CD4-positive, alpha-beta T cell treated with Interleukin-17A for 1 hour (primary cell): Measurements from ENCODE around the gene KLHL2.
"Not testable (repeated sequence)": the region's sequence is repeated elsewhere in the genome, so short reads cannot be mapped to it uniquely, and the experiment has no call there.

Experiments used
- DNase-seq: peaks from one replicate; pipeline ENCODE4 v3.0.0-alpha.2; 2020

KLHL2 gene

DNA sequence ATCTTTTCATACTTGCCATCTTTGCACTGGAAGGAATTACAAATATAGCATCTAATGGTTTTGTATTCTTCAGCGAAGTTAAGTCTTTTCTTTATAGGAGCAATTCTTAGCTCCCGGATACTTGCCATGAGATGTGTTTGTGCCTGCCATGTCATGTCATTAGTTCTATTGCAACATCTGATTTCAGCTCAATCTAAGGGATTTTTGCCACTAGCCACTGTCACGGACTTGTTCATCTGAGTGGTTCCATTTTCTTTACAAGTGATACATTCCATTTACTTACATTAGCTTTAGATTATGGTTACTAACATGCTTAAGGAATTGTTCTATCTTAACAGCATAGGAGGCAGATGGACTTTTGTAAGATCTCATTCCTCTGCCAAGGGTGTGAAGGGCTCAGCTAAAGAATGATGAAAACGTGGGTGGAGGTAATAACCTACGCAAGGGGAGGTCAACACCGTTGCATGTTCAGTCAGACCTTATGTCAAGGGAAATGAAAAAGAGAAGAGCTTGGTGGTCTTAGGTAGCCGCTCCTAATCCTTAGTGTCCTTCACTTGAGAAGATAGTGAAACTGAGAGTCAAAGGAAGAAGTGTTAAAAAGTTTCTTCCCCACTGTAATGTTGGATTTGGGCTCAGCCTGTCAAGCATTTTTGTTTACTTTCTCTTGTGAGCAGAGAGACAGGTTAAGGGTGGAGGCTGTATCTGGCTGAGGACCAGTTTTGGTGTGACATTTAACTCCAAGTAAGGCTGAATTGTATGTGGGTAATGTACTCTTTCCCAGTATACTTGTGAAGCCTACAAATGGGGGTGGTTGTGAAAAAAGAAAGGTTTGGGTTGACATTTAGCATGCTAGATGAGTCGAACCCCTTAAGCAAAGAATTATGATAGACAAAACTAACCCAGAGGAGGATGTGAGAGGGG is 3.6 kb upstream of the KLHL2 start:
- no peak for DNase-seq

- DNase-seq = no peak
Measured at GRCh38 chr4:165204462-165204830, 2.9 kb upstream of the KLHL2 start.

GRCh38 chr4:165207016-165207430 is 338 bp upstream of the KLHL2 start:
- no peak for DNase-seq

GRCh38 chr4:165208221-165208652 is 876 bp downstream of the KLHL2 start:
- no peak for DNase-seq

- DNase-seq = peak; percentile 12
Measured at GRCh38 chr4:165208741-165209388, 1.5 kb downstream of the KLHL2 start.

- DNase-seq = no peak
Measured at GRCh38 chr4:165209796-165210195, 2.4 kb downstream of the KLHL2 start.

- no peak for DNase-seq
Measured at GRCh38 chr4:165210566-165210965, 3.2 kb downstream of the KLHL2 start.

- DNase-seq = not testable (repeated sequence)
Measured at GRCh38 chr4:165212647-165213046, 5.3 kb downstream of the KLHL2 start.

GRCh38 chr4:165213404-165213803 is 6.0 kb downstream of the KLHL2 start:
- DNase-seq = not testable (repeated sequence)

DNA sequence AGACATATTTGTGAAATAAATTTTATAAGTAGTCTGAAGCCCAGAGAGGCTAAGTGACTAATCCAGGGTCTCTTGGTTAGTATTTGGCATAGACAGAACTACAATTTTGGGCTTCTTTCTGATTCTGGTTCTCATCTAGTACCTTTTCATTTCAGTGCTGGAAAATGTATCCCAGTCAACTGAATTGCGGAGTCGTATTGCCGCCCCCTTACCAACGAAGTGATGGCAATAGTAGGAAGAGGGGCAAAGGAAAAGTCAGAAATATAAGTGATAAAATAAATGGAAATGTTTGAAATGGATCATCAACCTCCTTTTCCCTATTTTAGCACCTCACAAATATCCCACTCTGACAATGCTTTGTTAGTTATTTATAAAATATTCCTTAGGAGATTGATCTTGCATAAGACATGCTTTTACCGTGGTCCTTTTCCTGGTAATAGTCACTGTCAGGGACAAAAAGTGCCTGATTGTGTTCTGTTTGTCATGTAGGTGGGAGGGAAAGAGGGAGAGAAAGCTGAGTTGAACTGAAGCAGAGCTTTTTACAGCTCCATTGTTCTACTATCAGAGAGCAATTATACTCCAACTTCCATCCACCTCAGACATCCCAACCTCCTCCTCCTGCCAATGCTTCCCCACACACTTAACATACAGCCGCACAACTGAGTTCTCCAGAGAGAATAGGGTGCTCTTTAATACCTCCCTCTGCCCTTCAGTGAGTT is 6.8 kb downstream of the KLHL2 start:
- not testable (repeated sequence) for DNase-seq

DNA sequence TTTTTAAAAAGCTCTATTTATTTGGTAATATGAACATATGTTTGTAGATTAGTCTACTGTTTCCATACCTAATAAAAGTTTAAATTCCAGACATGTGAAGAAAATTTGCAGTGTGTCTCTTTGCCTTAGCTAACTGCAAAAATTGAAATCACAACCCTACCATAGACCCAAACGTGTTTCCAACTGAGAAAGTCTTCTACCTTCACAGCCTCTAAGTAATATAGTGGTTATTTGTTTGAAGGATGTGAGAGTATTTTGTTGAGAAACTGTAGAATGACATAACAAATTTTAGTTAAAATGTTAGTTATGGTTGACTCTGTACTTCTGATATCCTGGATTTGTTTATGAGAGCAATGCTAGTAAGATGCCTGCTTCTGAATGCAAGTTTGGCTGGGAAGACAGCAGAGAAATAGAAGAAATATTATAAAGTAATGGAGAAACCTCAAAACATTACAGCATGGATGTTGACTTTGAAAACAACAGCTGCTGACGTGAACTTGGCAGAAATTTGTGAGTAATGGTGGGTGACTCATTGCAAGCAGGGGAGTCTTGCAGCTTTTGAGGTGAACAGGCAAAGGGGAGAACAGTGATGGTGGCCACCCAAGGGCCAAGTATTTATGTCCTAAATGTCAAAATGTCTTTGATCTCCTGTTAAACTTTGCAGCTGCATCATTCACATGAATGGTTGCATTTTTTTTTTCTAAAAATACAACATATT is 7.8 kb downstream of the KLHL2 start:
- DNase-seq = not testable (repeated sequence)

DNA sequence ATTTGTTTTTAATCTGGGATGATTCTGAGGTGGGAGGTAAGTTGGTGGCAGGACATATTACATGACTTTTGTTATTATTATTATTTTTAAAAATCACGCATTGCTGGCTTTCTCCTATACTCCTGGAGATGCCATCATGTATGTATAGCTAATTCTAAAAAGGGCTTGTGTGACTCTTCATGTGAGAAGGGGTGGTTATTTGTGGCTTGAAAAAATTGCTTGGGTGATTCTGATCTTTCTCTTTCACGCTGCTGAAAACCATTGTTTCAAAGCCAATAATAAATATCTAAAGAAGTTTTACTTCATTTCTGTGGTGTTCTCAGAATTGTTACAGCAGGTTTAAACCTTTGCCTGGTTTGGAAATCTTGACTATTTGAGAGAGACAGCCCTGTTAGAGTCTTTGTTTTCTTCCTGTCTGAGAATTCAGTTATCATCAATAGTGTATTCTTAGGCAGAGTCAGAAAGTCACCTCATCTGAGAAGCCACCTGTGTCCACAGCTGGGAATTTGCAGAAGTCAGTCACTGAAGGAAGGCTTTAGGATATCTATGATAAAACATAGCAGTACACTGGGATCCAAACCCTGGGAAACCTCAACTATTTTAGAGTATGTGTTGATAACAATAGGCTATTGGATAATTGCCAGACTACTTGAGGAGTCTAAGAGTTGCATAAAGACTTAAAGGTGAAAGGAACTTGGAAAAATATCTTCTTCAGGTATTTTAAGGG is 8.6 kb downstream of the KLHL2 start:
- DNase-seq = not testable (repeated sequence)

DNA sequence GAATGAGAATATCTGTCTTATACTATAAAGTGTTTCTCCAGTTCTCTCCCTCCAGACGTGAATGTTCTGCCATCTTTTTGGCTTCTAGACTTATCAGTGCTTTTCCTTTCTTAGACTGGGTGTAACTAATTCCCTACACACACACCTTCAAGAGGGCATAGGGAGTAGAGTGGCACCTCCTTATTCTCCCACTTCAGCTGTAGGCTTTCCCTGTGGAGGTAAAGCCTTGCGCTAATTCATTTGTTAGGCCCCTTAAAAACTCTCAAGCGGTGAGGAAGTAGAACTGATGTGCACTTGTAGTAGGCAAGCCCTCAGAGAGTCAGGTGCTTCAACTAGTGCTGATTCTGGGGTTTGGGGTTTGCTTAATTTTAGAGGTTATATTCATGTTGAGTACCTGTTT is 10.0 kb downstream of the KLHL2 start:
- no peak for DNase-seq

DNA sequence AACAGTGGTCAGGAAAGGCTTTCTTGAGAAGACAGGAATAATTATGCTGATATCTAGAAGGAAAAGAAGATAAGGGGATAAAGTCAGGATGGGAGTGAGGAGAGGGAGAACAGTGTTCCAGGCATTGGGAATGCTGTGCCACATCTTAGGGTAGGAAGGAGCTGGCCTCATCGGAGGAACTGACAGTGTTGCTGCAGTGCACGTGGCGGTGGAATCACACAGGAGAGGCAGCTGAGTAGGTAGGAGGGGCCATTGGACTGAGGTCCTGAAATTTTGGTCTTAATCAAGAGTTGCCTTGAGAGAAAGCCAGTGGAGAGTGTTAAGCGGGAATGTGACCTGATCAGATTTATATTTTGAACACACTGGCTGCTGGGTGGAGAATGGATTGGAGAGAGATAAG is 13.9 kb downstream of the KLHL2 start:
- DNase-seq = not testable (repeated sequence)

DNA sequence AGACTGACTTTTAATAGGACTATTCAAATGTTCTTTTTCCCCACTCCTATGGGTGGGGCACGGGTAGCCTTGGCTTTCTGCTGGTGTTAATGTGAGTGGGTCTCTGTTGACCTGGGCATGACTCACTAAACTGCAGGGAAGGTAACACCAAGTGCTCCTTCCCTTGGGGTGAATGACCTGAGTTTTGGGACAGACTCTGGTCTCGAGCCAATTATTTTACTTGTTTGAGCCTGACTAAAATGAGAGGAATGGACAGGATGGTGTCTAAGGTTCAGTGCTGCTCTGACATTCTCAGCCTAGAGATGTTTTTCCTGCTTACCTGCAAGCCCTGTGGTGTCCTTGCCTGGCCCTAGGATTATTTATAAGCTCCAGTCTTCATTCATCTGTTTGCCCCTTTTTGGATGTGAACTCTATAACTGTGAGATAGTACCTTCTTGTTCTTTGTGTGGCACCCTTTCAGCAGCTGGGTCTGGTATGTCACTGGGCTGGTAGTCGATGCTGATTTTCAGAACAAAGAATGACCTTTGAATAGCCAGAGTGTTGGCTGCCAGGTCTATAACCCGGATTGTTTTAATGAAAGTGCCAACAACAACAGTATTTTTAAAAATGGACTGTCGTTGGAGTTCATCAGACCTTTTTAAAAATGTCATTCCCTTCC is 14.8 kb downstream of the KLHL2 start:
- not testable (repeated sequence) for DNase-seq

DNA sequence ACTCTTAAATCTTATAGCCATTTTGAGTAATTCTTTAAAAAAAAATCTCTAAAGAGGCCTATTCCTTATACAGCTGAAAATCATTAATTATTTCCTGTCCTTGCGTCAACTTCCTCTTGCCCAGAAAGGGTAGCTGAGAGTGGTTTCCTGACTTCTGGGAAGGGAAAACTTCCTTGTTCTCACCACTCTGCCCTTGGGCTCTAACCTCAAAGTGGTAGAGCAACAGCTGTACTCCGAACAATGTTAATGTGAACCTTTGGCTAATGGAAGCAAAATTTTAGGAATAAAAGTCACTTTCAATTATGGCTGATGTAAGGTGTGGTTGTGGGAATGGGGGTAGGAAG is 15.3 kb downstream of the KLHL2 start:
- DNase-seq = no peak

GRCh38 chr4:165227401-165227800 is 20.0 kb downstream of the KLHL2 start:
- not testable (repeated sequence) for DNase-seq

GRCh38 chr4:165229490-165230200 is 22.3 kb downstream of the KLHL2 start:
- not testable (repeated sequence) for DNase-seq

- not testable (repeated sequence) for DNase-seq
Measured at GRCh38 chr4:165232623-165233433, 25.5 kb downstream of the KLHL2 start.

- no peak for DNase-seq
Measured at GRCh38 chr4:165234766-165235165, 27.4 kb downstream of the KLHL2 start.
